ENCODE measurements around the gene OGDH.

The OGDH gene

GRCh38 chr7:44638611-44639557, 32.5 kb downstream of the OGDH start:
- DNase-seq: peak; percentile 59 to 95 (median 71)

GRCh38 chr7:44639671-44640321, 33.4 kb downstream of the OGDH start:
- no peak for DNase-seq

GRCh38 chr7:44643206-44643605, 36.8 kb downstream of the OGDH start:
- no peak for DNase-seq

DNA sequence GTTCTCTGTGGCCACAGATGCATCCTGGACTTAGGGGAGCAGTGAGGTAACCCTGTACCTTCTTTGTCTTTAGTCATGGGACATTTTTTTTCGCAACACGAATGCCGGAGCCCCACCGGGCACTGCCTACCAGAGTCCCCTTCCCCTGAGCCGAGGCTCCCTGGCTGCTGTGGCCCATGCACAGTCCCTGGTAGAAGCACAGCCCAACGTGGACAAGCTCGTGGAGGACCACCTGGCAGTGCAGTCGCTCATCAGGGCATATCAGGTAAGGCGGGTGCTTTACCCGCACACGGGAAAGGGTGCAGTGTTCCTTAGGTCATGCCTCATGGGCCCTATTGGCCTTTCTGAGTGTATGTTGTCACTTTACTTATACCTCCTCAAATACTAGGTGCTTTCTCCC, 38.8 kb downstream of the OGDH start:
- no peak for DNase-seq

DNA sequence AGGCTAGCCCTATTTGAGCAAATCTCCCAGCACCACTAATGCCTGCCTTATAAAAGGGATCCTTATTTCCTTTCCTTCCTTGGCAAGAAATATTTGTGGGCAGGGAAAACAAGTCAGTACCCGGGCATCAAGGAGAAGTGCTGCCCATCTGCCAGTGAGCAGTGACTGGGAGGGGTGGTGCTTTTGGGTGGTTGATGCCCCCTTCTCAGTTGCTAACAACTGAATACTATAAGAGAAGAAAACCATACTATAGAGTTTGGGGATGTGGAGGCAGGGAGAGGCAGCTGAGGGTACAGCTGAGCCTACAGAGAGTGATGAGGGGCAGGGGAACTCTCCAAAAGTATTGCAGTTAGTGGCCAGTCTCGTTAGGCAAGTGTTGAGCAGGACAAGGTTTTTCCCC, 39.3 kb downstream of the OGDH start:
- no peak for DNase-seq

- no peak for DNase-seq
These were observed 39.9 kb downstream of the OGDH start for GRCh38 chr7:44646176-44646920.

DNA sequence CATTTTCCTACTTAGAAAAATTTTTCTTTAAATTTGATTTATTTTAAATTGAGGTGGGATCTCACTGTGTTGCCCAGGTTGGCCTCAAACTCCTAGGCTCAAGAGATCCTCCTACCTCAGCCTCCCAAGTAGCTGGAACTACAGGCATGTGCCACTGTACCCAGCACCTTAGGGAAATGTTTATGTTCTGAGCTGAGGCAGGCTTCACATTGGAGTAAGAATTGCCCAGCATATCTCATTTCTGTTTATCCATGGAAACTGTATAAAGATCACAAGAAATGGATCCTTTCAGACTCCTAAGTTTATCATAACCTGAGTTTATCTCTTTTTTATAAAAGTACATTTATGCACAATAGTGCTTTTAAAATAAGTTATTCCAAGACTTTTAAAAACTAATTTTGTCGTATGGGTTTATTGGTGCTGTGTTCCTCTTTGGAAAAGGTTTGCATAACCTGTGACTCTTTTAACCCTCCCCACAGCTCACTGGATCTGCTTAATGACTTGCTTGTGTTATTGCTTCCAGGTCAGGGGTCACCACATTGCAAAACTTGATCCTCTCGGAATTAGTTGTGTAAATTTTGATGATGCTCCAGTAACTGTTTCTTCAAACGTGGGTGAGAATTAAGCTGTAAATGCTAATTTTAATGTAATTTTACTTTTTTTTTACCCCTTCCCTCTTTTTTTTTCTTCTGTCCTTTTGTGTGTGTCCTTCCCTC, 40.7 kb downstream of the OGDH start:
- DNase-seq: no peak

DNA sequence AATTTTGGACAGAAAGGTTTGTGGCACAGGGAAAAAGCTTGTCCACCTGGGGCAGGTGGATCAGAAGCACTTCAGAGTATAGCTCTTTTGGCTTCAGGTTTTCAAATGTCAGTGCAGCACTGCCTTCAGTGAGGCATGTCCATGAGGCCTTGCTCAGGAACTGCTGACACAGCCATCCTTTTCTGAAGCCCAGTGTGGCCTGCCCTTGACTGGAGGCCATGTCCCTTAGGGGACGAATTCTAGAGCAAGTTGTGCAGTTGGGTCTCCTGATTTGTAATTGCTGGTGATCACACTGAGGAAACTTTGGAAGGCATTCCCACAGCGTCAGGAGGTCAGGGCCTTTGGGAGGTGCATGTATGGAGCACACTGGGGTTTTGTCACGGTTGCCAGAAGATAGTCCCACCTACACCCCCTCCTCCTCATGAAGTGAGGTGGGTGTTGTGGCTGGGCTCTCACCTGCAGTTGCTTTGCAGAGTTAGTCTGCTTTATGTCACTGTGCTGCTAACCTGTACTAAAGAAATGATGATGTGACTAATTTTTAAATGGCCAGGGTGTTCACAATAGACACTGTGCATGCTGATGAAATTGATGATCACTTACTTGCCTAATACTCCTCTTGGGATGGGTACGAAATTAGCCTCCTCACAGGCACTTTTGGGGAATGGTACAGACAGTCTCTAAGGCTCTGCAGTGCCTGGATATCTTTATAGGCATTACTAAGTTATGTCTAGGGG, 41.7 kb downstream of the OGDH start:
- no peak for DNase-seq

- no peak for DNase-seq
These were observed 43.8 kb downstream of the OGDH start for GRCh38 chr7:44650242-44650641.

DNA sequence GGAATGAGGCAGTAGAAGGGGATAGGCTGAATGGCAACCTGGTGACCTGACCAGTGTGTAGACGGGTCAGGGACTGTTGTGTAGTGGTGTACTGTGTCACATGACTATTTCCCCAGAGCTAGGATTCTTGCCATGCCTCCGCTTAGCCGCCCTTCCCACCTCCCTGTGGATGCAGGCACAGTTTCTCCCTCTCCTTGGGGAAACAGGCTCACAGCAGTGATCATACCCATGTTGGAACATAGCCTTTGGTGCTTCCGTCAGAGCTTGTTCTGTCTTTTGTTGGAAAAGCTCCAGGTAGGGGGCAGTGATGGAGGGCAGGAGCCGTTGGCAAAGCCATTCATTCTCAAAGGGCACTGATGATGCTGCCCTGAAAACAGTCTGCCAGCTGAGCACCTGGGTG, 44.3 kb downstream of the OGDH start:
- no peak for DNase-seq

DNA sequence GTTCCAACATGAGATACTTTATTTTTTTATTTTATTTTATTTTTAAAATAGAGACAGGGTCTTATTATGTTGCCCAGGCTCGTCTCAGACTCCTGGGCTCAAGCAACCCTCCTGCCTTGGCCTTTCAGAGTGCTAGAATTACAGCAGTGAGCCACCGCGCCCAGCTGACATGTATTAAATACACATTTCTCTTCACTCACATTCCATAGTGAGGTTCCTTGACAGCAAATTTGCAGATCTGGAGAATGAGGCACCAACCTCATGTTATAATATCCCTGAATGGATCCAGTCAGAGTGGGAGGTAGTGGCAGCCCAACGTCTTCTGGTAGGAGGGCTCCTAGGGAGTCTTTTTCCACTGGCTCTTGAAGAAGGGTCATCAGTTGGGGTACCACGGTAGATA, 46.1 kb downstream of the OGDH start:
- DNase-seq: no peak

- DNase-seq: no peak
These were observed 47.9 kb downstream of the OGDH start for GRCh38 chr7:44654255-44654796.

- no peak for DNase-seq
These were observed 48.9 kb downstream of the OGDH start for GRCh38 chr7:44655341-44655740.

DNA sequence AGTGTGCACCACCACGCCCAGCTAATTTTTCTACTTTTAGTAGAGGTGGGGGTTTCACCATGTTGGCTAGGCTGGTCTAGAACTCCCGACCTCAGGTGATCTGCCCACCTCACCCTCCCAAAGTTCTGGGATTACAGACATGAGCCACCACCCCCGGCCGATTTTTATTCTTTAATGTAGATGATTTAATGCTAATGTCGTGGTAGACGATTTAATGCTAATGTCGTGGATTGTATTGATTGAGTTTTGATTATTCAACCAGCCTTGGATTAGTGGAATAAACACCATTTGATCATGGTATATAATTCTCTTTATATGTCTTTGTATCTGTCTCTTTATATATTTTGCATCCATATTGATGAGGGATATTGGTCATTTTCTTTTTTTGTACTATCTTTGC, 52.6 kb downstream of the OGDH start:
- DNase-seq: no peak

DNA sequence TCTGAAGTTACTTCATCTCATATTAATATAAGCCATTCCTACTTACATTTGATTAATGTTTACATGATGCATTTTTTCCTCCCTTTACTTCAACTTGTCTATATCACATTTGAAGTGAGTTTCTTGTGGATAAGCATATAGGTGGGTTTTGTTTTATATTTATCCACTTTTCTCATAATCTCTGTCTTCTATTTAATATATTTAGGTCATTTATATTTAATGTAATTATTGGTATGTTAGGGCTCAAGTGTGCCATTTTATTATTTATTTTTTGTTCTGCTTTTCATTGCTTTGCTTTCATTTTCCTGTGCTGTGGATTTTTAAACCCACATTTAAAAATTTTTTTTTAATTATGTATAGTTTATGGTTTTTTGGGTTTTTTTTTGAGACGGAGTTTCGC, 54.8 kb downstream of the OGDH start:
- DNase-seq: no peak

DNA sequence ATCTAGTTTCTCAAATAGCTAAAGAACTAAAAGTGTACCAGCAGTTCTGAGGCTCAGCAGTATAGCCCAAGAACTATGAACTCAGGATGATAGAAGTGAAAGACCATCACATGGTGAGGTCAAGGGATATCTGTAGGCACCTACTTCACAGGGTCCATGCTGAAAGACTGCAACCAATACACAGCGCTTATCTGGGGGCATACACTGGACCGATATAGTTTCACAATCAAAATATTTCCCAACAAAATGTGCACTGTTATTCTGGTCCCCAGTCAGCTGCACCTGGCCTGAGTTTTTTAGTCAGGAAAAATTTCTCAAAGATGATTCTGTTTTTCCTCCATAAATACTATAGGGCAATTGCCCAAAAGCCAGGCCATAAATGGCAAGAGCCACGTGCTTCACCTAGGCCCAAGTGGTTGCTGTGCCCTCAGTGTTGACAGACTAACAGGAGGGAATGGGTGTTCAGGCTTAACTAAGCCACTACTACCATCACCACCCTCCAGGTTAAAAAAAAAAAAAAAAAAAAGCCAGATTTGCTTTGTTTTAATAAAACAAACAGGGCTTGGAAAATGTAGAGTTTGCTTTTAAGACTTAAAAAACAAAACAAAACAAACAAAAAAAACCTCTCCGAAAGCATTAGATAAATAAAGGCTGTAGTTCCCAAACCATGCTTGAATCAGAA, 58.5 kb downstream of the OGDH start:
- no peak for DNase-seq

- DNase-seq: no peak
These were observed 59.2 kb downstream of the OGDH start for GRCh38 chr7:44665531-44666213.

- no peak for DNase-seq
These were observed 60.1 kb downstream of the OGDH start for GRCh38 chr7:44666566-44666965.

GRCh38 chr7:44667190-44667589, 60.8 kb downstream of the OGDH start:
- no peak for DNase-seq

GRCh38 chr7:44671069-44671468, 64.6 kb downstream of the OGDH start:
- no peak for DNase-seq

- no peak for DNase-seq
These were observed 66.9 kb downstream of the OGDH start for GRCh38 chr7:44673324-44673723.
